B cell (primary cell): Measurements from ENCODE around the gene POGLUT3. TPM values are rescaled to one million over a fixed set of nuclear protein-coding genes. Genes with fewer than 3 reads are reported as not detected.

Experiments
- ATAC-seq: fragments of 200-7000 bp; cut with Tn5 transposase; one replicate; pipeline ENCODE4 v1.10.0; 2021; ENCODE audit warnings: low read depth, mild to moderate bottlenecking, moderate number of reproducible peaks, moderate library complexity
- CTCF ChIA-PET: fragments of 350-600 bp; sonication (Branson Sonifier 250); formaldehyde crosslinking; loops from one replicate; lab custom pipeline; 2021; ENCODE audit warnings: antibody characterized with exemption, inconsistent platforms; lab: Charles Lee
- POLR2A ChIA-PET: fragments of 350-600 bp; sonication (Branson Sonifier 250); formaldehyde crosslinking; loops from one replicate; lab custom pipeline; 2021; ENCODE audit warnings: antibody characterized with exemption; lab: Charles Lee
- DNase-seq: peaks from one replicate; pipeline ENCODE4 v3.0.0; 2013
- H2AFZ ChIP-seq: 2 replicates; pipeline ENCODE4 v1.6.1; 2012; ENCODE audit warnings: mild to moderate bottlenecking, low read depth, low read length; ENCODE audit not compliant: insufficient read depth, poor library complexity, severe bottlenecking
- H3K27ac ChIP-seq, 2 donors: 1 replicate in 1 of 2; 2 replicates in 1 of 2; pipeline ENCODE4 v1.5.1; 2012 to 2013; ENCODE audit warnings: low read length in 2 of 2, mild to moderate bottlenecking in 2 of 2, moderate library complexity in 1 of 2
- H3K27me3 ChIP-seq, 4 experiments: fragments of 200-600 bp in 1 of 4; sonication (generic) in 1 of 4; replicated peaks in 1 of 4; 1 replicate in 2 of 4; 2 replicates in 2 of 4; pipeline versions ENCODE4 v1.6.1 to v1.7.0; 2013 to 2016; ENCODE audit warnings: low read length in 3 of 4, mild to moderate bottlenecking in 2 of 4, mixed read lengths in 1 of 4, moderate library complexity in 1 of 4; ENCODE audit not compliant: insufficient read depth in 4 of 4, control insufficient read depth in 3 of 4; ENCODE audit errors: control extremely low read depth in 1 of 4
- H3K36me3 ChIP-seq, 2 experiments: replicated peaks in 1 of 2; 1 replicate in 1 of 2; 2 replicates in 1 of 2; pipeline versions ENCODE4 v1.6.1 to v1.7.1; 2013; ENCODE audit warnings: low read length in 1 of 2; ENCODE audit not compliant: insufficient read depth in 2 of 2, control insufficient read depth in 1 of 2; ENCODE audit errors: control extremely low read depth in 1 of 2, extremely low read depth in 1 of 2
- H3K4me1 ChIP-seq, 2 donors: fragments of 200-600 bp in 1 of 2; sonication (generic) in 1 of 2; 1 replicate in 1 of 2; 2 replicates in 1 of 2; pipeline versions ENCODE4 v1.5.1 to v1.6.1; 2013 to 2017; ENCODE audit warnings: low read length in 2 of 2; ENCODE audit not compliant: control insufficient read depth in 2 of 2, insufficient read depth in 2 of 2
- H3K4me2 ChIP-seq: replicated peaks from 2 replicates; pipeline ENCODE3; 2012; ENCODE audit warnings: mild to moderate bottlenecking, low read depth, low read length; ENCODE audit not compliant: poor library complexity, severe bottlenecking
- H3K4me3 ChIP-seq, 5 experiments: fragments of 200-600 bp in 1 of 5; sonication (generic) in 1 of 5; 1 replicate in 3 of 5; 2 replicates in 2 of 5; pipeline versions ENCODE4 v1.5.1 to v1.7.0; 2011 to 2016; ENCODE audit warnings: low read length in 4 of 5, mild to moderate bottlenecking in 4 of 5, low read depth in 2 of 5, control low read depth in 1 of 5, moderate library complexity in 1 of 5; ENCODE audit not compliant: insufficient read depth in 1 of 5; ENCODE audit errors: control extremely low read depth in 1 of 5, extremely low read depth in 1 of 5
- H3K79me2 ChIP-seq: fragments of 200-600 bp; sonication (generic); one replicate; pipeline ENCODE4 v1.6.0; 2016; ENCODE audit warnings: low read length; ENCODE audit not compliant: control insufficient read depth, insufficient read depth
- H3K9ac ChIP-seq: fragments of 200-600 bp; sonication (generic); 2 replicates; pipeline ENCODE4 v1.6.1; 2017; ENCODE audit warnings: mild to moderate bottlenecking, low read length, moderate library complexity
- H3K9me3 ChIP-seq, 3 donors: one replicate each; pipeline versions ENCODE4 v1.6.1 to v1.7.1; 2013; ENCODE audit warnings: low read length in 2 of 3; ENCODE audit not compliant: control insufficient read depth in 2 of 3, insufficient read depth in 1 of 3; ENCODE audit errors: control extremely low read depth in 1 of 3
- H4K20me1 ChIP-seq: 2 replicates; pipeline ENCODE4 v1.6.0; 2012; ENCODE audit warnings: mild to moderate bottlenecking, low read length; ENCODE audit not compliant: insufficient read depth, control insufficient read depth, poor library complexity, severe bottlenecking
- H3K27ac Mint-ChIP-seq: one replicate; pipeline ENCODE4 v1.8.0; 2021; ENCODE audit warnings: mixed read lengths
- H3K27me3 Mint-ChIP-seq: one replicate; pipeline ENCODE4 v1.8.0; 2021; ENCODE audit warnings: mixed read lengths
- H3K4me1 Mint-ChIP-seq: one replicate; pipeline ENCODE4 v1.8.0; 2021; ENCODE audit warnings: mixed read lengths
- H3K4me3 Mint-ChIP-seq: one replicate; pipeline ENCODE4 v1.8.0; 2021; ENCODE audit warnings: mixed read lengths
- H3K9me3 Mint-ChIP-seq: one replicate; pipeline ENCODE4 v1.8.0; 2022; ENCODE audit warnings: mixed read lengths; ENCODE audit not compliant: insufficient read depth
- EZH2 ChIP-seq: IDR thresholded peaks from 2 replicates; pipeline ENCODE4 v1.6.1; 2012; ENCODE audit warnings: borderline replicate concordance, low read depth, mild to moderate bottlenecking, moderate library complexity, low read length; ENCODE audit not compliant: insufficient read depth, poor library complexity, severe bottlenecking
- WGBS: methylation state at CpG from one replicate; pipeline ENCODE4 v1.1.5; 2013; ENCODE audit warnings: missing lambda C conversion rate; ENCODE audit not compliant: insufficient coverage; 5-methylcytosine and 5-hydroxymethylcytosine counted together
- intact Hi-C: fragments of 100-400 bp; cut with micrococcal nuclease; formaldehyde crosslinking; loops from one replicate; pipeline ENCODE4 v1.10.0; 2022
- polyA minus RNA-seq: library from RNA; depleted of rRNA, polyadenylated mRNA; stranded (reverse); fragments of >200 nt; gene quantifications from 2 replicates; pipeline ENCODE4 v1.2.3, GENCODE V29; 2012
- polyA plus RNA-seq: library from polyadenylated mRNA; depleted of rRNA; stranded (reverse); fragments of >200 nt; gene quantifications from 2 replicates; pipeline ENCODE4 v1.2.3, GENCODE V29; 2012
- total RNA-seq, 2 donors: library from RNA; stranded (reverse); fragments of 120-200 nt in 1 of 2; gene quantifications; 1 replicate in 1 of 2; 2 replicates in 1 of 2; pipeline versions ENCODE4 v1.2.3 to v1.2.4, GENCODE V29; 2013 to 2022
- TF ChIP-seq, protein P1 (sequence below): fragments of 200-600 bp; IDR thresholded peaks from one replicate; pipeline ENCODE4 v1.8.0; 2022; ENCODE audit warnings: antibody characterized with exemption, mild to moderate bottlenecking

The POGLUT3 gene, protein sequence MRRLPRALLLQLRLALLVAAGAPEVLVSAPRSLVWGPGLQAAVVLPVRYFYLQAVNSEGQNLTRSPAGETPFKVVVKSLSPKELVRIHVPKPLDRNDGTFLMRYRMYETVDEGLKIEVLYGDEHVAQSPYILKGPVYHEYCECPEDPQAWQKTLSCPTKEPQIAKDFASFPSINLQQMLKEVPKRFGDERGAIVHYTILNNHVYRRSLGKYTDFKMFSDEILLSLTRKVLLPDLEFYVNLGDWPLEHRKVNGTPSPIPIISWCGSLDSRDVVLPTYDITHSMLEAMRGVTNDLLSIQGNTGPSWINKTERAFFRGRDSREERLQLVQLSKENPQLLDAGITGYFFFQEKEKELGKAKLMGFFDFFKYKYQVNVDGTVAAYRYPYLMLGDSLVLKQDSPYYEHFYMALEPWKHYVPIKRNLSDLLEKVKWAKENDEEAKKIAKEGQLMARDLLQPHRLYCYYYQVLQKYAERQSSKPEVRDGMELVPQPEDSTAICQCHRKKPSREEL
- total RNA-seq, result 3.4 and 4.3 TPM in 2 replicates
- total RNA-seq (2013), result 5.4 TPM
- 1.5 and 1.8 TPM in 2 replicates for polyA plus RNA-seq
- polyA minus RNA-seq, result 1.7 and 1.9 TPM in 2 replicates

DNA sequence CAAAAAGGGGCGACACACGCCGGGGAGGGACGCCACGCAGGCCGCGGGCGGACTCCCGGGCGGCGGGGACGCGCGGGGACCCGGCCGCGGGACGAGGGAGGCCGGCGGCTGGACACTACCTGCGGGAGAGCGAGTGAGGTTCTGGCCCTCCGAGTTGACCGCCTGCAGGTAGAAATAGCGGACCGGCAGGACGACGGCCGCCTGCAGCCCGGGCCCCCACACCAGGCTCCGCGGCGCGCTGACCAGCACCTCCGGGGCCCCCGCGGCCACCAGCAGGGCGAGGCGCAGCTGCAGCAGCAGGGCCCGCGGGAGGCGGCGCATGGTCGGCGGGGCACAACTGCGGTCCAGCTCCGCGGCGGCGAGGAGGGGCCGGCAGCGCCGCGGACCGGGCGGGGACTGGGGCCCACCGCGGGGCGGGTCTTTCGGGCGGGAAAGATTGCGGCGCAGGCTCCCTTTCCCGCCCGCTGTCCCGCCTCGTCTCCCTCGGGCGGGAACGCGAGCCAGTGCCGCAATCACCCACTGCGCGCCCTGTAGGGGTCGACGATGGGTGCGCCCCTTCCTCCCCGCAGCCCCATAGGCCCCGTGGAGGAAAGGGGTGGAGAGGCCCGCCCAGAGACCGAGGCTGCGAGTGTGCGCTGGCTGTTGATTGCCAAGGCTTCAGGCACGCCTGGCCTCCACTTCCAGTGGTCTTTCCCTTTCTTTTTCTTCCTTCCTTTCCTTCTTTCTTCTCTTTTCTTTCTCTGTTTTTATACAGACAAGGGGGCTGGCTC, at the start of gene POGLUT3:
Gene POGLUT3, minus strand, starts transcription at position 339 of the 770 bp plus-strand sequence. Its CDS starts 18 bp downstream, at position 321.
- intact Hi-C loops, result loop anchor here (10.0 kb wide), 2 partner anchors 273 to 373 kb away; partner anchors contain the start of genes ACAT1, ATM and NPAT
- Histone ChIP-seq H3K36me3 (no peaks in the 10 kb centered on the region), H3K4me2 (peak within 1 kb of the TSS; percentile 93), H3K9me3 (no peaks in the 10 kb centered on the region), H3K27me3 (no peaks in the 10 kb centered on the region), H4K20me1 (no peaks in the 10 kb centered on the region), H3K9ac (peak within 1 kb of the TSS; percentile 75), H3K4me3 (peak within 1 kb of the TSS; percentile 71 to 93 (median 80)), H2AFZ (peak within 1 kb of the TSS; percentile 87), H3K4me1 (peaks cover 0 to 7% of the 10 kb centered on the region in 2 donors), H3K79me2 (no peaks in the 10 kb centered on the region), H3K27ac (peak within 1 kb of the TSS; percentile 71 to 80)
- DNase-seq (peak; percentile 54), ATAC-seq (peak; percentile 66)
- H3K4me1 Mint-ChIP-seq, result peaks cover 13% of the 10 kb centered on the region
- ChIA-PET CTCF (no interaction called here), POLR2A (no interaction called here)
- H3K27me3 Mint-ChIP-seq, result no peaks in the 10 kb centered on the region
- TF ChIP-seq, protein P1, sequence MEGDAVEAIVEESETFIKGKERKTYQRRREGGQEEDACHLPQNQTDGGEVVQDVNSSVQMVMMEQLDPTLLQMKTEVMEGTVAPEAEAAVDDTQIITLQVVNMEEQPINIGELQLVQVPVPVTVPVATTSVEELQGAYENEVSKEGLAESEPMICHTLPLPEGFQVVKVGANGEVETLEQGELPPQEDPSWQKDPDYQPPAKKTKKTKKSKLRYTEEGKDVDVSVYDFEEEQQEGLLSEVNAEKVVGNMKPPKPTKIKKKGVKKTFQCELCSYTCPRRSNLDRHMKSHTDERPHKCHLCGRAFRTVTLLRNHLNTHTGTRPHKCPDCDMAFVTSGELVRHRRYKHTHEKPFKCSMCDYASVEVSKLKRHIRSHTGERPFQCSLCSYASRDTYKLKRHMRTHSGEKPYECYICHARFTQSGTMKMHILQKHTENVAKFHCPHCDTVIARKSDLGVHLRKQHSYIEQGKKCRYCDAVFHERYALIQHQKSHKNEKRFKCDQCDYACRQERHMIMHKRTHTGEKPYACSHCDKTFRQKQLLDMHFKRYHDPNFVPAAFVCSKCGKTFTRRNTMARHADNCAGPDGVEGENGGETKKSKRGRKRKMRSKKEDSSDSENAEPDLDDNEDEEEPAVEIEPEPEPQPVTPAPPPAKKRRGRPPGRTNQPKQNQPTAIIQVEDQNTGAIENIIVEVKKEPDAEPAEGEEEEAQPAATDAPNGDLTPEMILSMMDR, result no peak
- TF ChIP-seq EZH2, result no peak
- no peaks in the 10 kb centered on the region for H3K9me3 Mint-ChIP-seq
- peak within 1 kb of the TSS; percentile 98 for H3K27ac Mint-ChIP-seq
- under 1% methylated on average over 77 of the region's 84 CpGs for WGBS
- peak within 1 kb of the TSS; percentile 100 for H3K4me3 Mint-ChIP-seq
